Smooth muscle cell (in vitro differentiated cells): ENCODE results near the gene ANKRD18B. TPM values are rescaled to one million over a fixed set of nuclear protein-coding genes. Genes with fewer than 3 reads are reported as not detected.
"Not testable (repeated sequence)": the region's sequence is repeated elsewhere in the genome, so short reads cannot be mapped to it uniquely, and the experiment has no call there.

Source experiments
- DNase-seq: peaks from one replicate; lab custom pipeline; 2025; ENCODE audit not compliant: unreplicated experiment; lab: John Stamatoyannopoulos, UW
- H2AFZ ChIP-seq: fragments of 200-600 bp; sonication (generic); 2 replicates; pipeline ENCODE4 v1.6.0; 2016; ENCODE audit warnings: antibody characterized with exemption, low read depth, mild to moderate bottlenecking
- H3F3A ChIP-seq: fragments of 200-600 bp; sonication (generic); 2 replicates; pipeline ENCODE4 v1.6.0; 2017; ENCODE audit warnings: antibody characterized with exemption, low read depth
- H3K27ac ChIP-seq: fragments of 200-600 bp; sonication (generic); 2 replicates; pipeline ENCODE4 v1.5.1; 2016; ENCODE audit warnings: low read depth, mild to moderate bottlenecking
- H3K27me3 ChIP-seq: fragments of 200-600 bp; sonication (generic); 2 replicates; pipeline ENCODE4 v1.6.1; 2016; ENCODE audit warnings: low read depth, mild to moderate bottlenecking
- H3K36me3 ChIP-seq: fragments of 200-600 bp; sonication (generic); 2 replicates; pipeline ENCODE4 v1.5.1; 2016; ENCODE audit warnings: low read depth
- H3K4me1 ChIP-seq: fragments of 200-600 bp; sonication (generic); 2 replicates; pipeline ENCODE4 v1.5.1; 2016; ENCODE audit warnings: low read depth
- H3K4me2 ChIP-seq: fragments of 200-600 bp; sonication (generic); 2 replicates; pipeline ENCODE4 v1.6.0; 2016; ENCODE audit warnings: mild to moderate bottlenecking
- H3K4me3 ChIP-seq: fragments of 200-600 bp; sonication (generic); 2 replicates; pipeline ENCODE4 v1.5.1; 2016; ENCODE audit warnings: mild to moderate bottlenecking
- H3K79me2 ChIP-seq: fragments of 200-600 bp; sonication (generic); 2 replicates; pipeline ENCODE4 v1.6.0; 2016; ENCODE audit warnings: low read depth, mild to moderate bottlenecking
- H3K9ac ChIP-seq: fragments of 200-600 bp; sonication (generic); 2 replicates; pipeline ENCODE4 v1.6.0; 2016; ENCODE audit warnings: low read depth
- H3K9me3 ChIP-seq: fragments of 200-600 bp; sonication (generic); replicated peaks from 2 replicates; pipeline ENCODE4 v1.5.1; 2016; ENCODE audit warnings: low read depth
- H4K20me1 ChIP-seq: fragments of 200-600 bp; sonication (generic); 2 replicates; pipeline ENCODE4 v1.6.0; 2016; ENCODE audit warnings: low read depth
- WGBS: methylation state at CpG from one replicate; pipeline ENCODE4 v1.1.7; 2016; ENCODE audit warnings: low lambda C conversion rate; 5-methylcytosine and 5-hydroxymethylcytosine counted together
- polyA plus RNA-seq: library from polyadenylated mRNA; unstranded; fragments of >200 nt; fragmentation: Nextera tagmentation; extraction: Ambion mirVana; gene quantifications from 2 replicates; pipeline ENCODE4 v1.2.1, GENCODE V29; 2016
- total RNA-seq: library from RNA; depleted of rRNA; stranded (reverse); fragments of >200 nt; gene quantifications from 2 replicates; pipeline ENCODE4 v1.2.3, GENCODE V29; 2014

The ANKRD18B gene
- total and polyA plus RNA-seq, 2 experiments from 2014 or later: 0.04 TPM; not detected in 1

DNA sequence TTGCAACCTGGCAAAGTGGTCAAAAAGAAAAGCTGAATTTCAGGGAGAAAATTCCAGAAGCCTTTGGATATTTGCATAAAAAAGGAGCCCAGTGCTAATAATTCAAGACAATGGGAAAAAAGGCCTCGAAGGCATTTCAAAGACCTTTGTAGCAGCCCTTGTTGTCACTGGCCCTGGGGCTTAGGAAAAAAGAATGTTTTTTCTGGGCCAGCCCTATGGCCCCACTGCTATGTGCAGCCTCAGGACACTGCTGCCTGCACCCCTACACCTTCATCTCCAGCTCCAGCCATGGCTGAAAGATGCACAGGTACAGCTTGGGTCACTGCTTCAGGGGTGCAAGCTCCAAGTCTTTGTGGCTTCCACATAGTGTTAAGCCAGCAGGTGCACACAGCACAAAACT lies 62.1 kb downstream of the ANKRD18B start:
- 100% methylated on average over 1 of the region's 1 CpG for WGBS
- H3K27me3 ChIP-seq: not testable (repeated sequence)

GRCh38 chr9:33587799-33588198 lies 63.7 kb downstream of the ANKRD18B start:
- H3F3A ChIP-seq, H3K4me3 ChIP-seq, H3K79me2 ChIP-seq, H3K4me2 ChIP-seq, H2AFZ ChIP-seq, H3K9me3 ChIP-seq, DNase-seq, H4K20me1 ChIP-seq, H3K27ac ChIP-seq, H3K27me3 ChIP-seq, H3K36me3 ChIP-seq, H3K9ac ChIP-seq, H3K4me1 ChIP-seq: not testable (repeated sequence)
- 71% methylated on average over 1 of the region's 2 CpGs for WGBS

More for the DNA sequence above, 62.1 kb downstream of the ANKRD18B start:
- H3K36me3 ChIP-seq, H2AFZ ChIP-seq, H3K27ac ChIP-seq, H3K4me2 ChIP-seq, H3F3A ChIP-seq, H3K4me1 ChIP-seq, H3K79me2 ChIP-seq, H3K9me3 ChIP-seq, DNase-seq, H3K4me3 ChIP-seq, H4K20me1 ChIP-seq, H3K9ac ChIP-seq: not testable (repeated sequence)

DNA sequence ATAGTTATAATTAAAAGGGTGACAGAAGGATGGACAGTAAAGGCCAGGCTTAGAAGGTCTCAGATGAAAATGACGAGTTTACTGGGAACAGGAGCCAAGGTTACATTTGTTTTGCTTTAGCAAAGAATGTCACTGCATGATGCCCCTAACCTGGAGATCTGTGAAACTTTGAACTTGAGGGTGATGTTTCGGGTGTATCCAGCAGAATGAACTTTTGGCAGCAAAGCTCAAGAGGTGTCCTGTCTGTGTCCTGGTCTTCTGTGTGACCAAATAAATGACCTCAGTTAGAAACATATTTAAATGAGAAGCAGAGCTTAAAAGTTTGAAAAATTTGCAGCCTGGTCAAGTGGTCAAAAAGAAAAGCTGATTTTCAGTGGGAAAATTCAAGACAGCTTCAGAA lies 64.8 kb downstream of the ANKRD18B start:
- not testable (repeated sequence) for H3K9me3 ChIP-seq, DNase-seq, H3F3A ChIP-seq, H3K27me3 ChIP-seq, H3K36me3 ChIP-seq, H3K4me2 ChIP-seq, H3K4me1 ChIP-seq, H2AFZ ChIP-seq, H3K79me2 ChIP-seq, H3K9ac ChIP-seq, H3K27ac ChIP-seq, H3K4me3 ChIP-seq, H4K20me1 ChIP-seq
- WGBS: 93% methylated on average over 1 of the region's 2 CpGs

GRCh38 chr9:33590857-33591256 lies 66.8 kb downstream of the ANKRD18B start:
- not testable (repeated sequence) for H3K4me2 ChIP-seq, H3K27ac ChIP-seq, H3K79me2 ChIP-seq, H3K9ac ChIP-seq, H3K4me1 ChIP-seq, H3K36me3 ChIP-seq, DNase-seq, H3F3A ChIP-seq, H3K27me3 ChIP-seq, H4K20me1 ChIP-seq, H3K4me3 ChIP-seq, H2AFZ ChIP-seq, H3K9me3 ChIP-seq
- 90% methylated on average over 2 of the region's 2 CpGs for WGBS

DNA sequence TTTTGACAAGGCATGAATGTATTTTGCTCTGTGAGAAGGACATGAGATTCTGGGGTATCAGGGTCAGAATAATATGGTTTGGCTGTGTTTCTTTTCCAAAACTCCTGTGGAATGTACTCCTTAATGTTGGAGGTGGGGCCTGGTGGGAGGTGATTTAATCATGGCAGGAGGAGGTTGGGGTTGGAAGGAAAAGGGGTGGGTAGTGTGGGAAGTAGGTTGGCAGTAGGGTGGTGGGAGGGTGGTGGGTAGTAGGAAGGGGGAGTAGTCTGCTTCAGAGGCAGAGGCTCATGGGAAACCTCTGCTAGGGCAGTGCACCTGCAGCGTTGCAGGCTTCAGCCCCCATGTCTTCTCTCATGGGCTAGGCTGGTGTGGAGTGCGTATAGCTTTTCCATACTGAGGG lies 72.9 kb downstream of the ANKRD18B start:
- not testable (repeated sequence) for H3K4me2 ChIP-seq, H3K4me3 ChIP-seq, H3K27me3 ChIP-seq, H3F3A ChIP-seq, H3K79me2 ChIP-seq, H3K9me3 ChIP-seq, H3K27ac ChIP-seq, H3K4me1 ChIP-seq, H3K9ac ChIP-seq, H2AFZ ChIP-seq, DNase-seq, H4K20me1 ChIP-seq, H3K36me3 ChIP-seq
- WGBS: 100% methylated on average over 2 of the region's 2 CpGs

DNA sequence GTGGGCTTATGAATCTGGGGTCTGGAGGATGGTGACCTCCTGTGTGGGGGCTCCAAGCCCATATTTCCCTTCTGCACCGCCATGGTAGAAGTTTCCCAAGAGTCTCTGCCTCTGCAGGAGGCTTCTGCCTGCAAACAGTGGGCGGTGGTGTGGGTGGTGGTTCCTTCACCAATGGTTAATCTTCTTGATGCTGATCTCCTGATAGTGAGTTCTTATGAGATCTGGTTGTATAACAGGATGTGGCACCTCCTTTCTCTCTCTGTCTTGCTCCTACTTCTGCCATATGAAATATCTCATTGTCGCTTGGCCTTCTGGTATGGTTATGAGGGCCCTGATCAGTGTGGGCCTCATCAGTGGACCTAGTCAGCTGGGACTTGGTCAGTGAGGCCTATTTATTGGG lies 73.3 kb downstream of the ANKRD18B start:
- H3F3A ChIP-seq, H3K9me3 ChIP-seq, H3K9ac ChIP-seq, H3K36me3 ChIP-seq, DNase-seq, H3K27ac ChIP-seq, H3K27me3 ChIP-seq, H3K4me3 ChIP-seq, H3K4me1 ChIP-seq, H2AFZ ChIP-seq, H4K20me1 ChIP-seq, H3K79me2 ChIP-seq, H3K4me2 ChIP-seq: not testable (repeated sequence)
- WGBS: 83% methylated on average over 3 of the region's 3 CpGs

DNA sequence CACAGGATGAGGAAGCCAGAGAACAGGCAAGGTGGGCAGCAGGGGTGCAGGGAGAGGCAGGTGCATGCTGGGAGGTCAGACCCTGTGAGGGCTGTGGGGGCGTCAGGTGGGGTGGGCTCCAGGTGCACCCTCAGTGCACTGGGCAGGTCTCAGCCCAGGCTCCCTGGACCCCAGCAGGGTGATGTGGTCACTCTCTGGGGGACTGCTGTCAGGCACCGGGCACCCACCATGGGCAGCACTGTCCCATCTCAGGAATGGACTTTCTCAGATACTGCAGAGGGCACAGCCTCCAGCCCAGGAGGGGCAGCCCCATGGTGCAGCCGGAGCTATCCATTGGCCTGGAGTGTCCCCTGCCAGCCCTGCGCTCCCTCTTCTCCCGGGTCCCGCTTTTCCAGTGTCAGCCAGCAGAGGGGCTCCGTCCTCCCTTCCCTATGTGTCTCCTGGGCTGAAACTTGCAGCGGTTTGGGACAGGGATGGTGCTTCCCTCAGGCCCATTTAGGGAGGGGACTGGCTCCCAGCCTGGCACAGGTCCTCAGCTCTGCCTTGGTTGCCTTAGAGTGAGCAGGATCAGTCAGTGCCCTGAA lies 74.8 kb downstream of the ANKRD18B start:
- H3K9me3 ChIP-seq, H3K27ac ChIP-seq, H3K4me1 ChIP-seq, H3F3A ChIP-seq, H3K36me3 ChIP-seq, H3K79me2 ChIP-seq, H3K9ac ChIP-seq, H4K20me1 ChIP-seq, DNase-seq, H3K27me3 ChIP-seq, H2AFZ ChIP-seq, H3K4me3 ChIP-seq, H3K4me2 ChIP-seq: not testable (repeated sequence)
- 88% methylated on average over 8 of the region's 8 CpGs for WGBS

- not testable (repeated sequence) for DNase-seq, H2AFZ ChIP-seq, H3K27me3 ChIP-seq, H3K79me2 ChIP-seq, H3K4me2 ChIP-seq, H3F3A ChIP-seq, H3K9me3 ChIP-seq, H3K36me3 ChIP-seq, H3K9ac ChIP-seq, H3K4me3 ChIP-seq, H4K20me1 ChIP-seq, H3K4me1 ChIP-seq, H3K27ac ChIP-seq
- WGBS: 95% methylated on average over 15 of the region's 32 CpGs
These were observed 76.9 kb downstream of the ANKRD18B start for GRCh38 chr9:33600911-33601310.

- H3K27ac ChIP-seq, H3K27me3 ChIP-seq, H3K4me3 ChIP-seq, H3K4me2 ChIP-seq, H3K4me1 ChIP-seq, H3K9me3 ChIP-seq, DNase-seq, H3K36me3 ChIP-seq, H2AFZ ChIP-seq, H3K79me2 ChIP-seq, H3F3A ChIP-seq, H3K9ac ChIP-seq, H4K20me1 ChIP-seq: not testable (repeated sequence)
- 63% methylated on average over 3 of the region's 3 CpGs for WGBS
These were observed 80.2 kb downstream of the ANKRD18B start for GRCh38 chr9:33604249-33604648.
